HG03159 (cell line): ENCODE measurements around the gene MAGEA6.
"Not testable (repeated sequence)": the region's sequence is repeated elsewhere in the genome, so short reads cannot be mapped to it uniquely, and the experiment has no call there.

Source experiments
- ATAC-seq: cut with Tn5 transposase; IDR thresholded peaks from one replicate; pipeline ENCODE4 v1.9.1; 2021; ENCODE audit warnings: mild to moderate bottlenecking, moderate library complexity; ENCODE audit not compliant: unreplicated experiment

MAGEA6 gene

DNA sequence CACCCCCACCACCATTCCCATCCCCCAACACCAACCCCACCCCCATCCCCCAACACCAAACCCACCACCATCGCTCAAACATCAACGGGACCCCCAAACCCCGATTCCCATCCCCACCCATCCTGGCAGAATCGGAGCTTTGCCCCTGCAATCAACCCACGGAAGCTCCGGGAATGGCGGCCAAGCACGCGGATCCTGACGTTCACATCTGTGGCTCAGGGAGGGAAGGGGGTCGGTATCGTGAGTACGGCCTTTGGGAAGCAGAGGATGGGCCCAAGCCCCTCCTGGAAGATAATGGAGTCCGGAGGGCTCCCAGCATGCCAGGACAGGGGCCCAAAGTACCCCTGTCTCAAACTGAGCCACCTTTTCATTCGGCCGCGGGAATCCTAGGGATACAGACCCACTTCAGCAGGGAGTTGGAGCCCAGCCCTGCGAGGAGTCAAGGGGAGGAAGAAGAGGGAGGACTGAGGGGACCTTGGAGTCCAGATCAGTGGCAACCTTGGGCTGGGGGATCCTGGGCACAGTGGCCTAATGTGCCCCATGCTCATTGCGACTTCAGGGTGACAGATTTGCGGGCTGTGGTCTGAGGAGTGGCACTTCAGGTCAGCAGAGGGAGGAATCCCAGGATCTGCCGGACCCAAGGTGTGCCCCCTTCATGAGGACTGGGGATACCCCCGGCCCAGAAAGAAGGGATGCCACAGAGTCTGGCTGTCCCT lies 35.2 kb downstream of the MAGEA6 start:
- not testable (repeated sequence) for ATAC-seq

DNA sequence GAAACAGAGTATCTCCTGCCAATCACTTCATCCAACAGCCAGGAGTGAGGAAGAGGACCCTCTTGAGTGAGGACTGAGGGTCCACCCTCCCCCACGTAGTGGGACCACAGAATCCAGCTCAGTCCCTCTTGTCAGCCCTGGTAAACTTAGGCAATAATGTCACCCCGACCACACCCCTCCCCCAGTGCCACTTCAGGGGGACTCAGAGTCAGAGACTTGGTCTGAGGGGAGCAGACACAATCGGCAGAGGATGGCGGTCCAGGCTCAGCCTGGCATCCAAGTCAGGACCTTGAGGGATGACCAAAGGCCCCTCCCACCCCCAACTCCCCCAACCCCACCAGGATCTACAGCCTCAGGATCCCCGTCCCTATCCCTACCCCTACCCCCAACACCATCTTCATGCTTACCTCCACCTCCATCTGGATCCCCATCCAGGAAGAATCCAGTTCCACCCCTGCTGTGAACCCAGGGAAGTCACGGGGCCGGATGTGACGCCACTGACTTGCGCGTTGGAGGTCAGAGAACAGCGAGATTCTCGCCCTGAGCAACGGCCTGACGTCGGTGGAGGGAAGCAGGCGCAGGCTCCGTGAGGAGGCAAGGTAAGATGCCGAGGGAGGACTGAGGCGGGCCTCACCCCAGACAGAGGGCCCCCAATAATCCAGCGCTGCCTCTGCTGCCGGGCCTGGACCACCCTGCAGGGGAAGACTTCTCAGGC lies 36.1 kb downstream of the MAGEA6 start, which contains the start of the genes CSAG1 and MAGEA12:
Gene CSAG1, minus strand, starts transcription at position 461 of the 715 bp plus-strand sequence. CDS start 1,261 bp downstream, outside the sequence.
Gene MAGEA12, plus strand, starts transcription at position 497 of the 715 bp plus-strand sequence. CDS start 2,405 bp downstream, outside the sequence.
- ATAC-seq, result no peak

DNA sequence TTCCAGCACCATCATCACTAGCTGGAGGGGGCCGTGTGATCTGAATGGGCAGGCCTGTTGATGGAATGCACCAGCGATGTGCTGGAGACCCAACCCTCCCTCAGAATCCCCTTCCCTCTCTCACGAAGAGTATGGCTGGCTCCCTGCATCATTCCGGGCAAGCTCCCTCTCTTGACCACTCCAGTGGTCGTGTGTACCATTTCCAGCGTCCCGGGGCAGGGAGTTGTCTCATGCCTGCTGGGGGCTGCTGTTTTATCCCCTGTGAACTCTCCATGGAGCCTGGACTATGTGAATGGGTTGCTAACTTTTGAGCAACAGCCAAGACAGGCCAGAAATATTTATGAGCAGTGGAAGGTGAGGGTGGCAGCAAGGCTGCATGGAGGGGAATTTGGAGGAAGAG lies 44.1 kb downstream of the MAGEA6 start:
- no peak for ATAC-seq
